RKO (cell line): ENCODE results near the gene GOLGA6L1.
"Not testable (repeated sequence)": the region's sequence is repeated elsewhere in the genome, so short reads cannot be mapped to it uniquely, and the experiment has no call there.

Experiments
- DNase-seq: peaks from one replicate; pipeline ENCODE4 v3.0.0-alpha.2; 2016; ENCODE audit warnings: low spot score

Gene GOLGA6L1

GRCh38 chr15:23136722-23137121 lies at the start of gene GOLGA6L1:
GOLGA6L1 (minus strand) TSS chr15:23136822; CDS start chr15:23136731, 91 bp downstream.
- DNase-seq: not testable (repeated sequence)

GRCh38 chr15:23181201-23181600 lies 44.6 kb upstream of the GOLGA6L1 start:
- DNase-seq: not testable (repeated sequence)

- DNase-seq: not testable (repeated sequence)
These were observed 43.9 kb upstream of the GOLGA6L1 start for GRCh38 chr15:23180547-23180927.

- not testable (repeated sequence) for DNase-seq
These were observed 43.3 kb upstream of the GOLGA6L1 start for GRCh38 chr15:23179768-23180546.

- DNase-seq: not testable (repeated sequence)
These were observed 40.1 kb upstream of the GOLGA6L1 start for GRCh38 chr15:23176683-23177082.

GRCh38 chr15:23175606-23176005 lies 39.0 kb upstream of the GOLGA6L1 start:
- not testable (repeated sequence) for DNase-seq

- DNase-seq: not testable (repeated sequence)
These were observed 38.1 kb upstream of the GOLGA6L1 start for GRCh38 chr15:23174609-23175140.

GRCh38 chr15:23132787-23133186 lies 3.8 kb downstream of the GOLGA6L1 start:
- DNase-seq: not testable (repeated sequence)

GRCh38 chr15:23118208-23118607 lies 18.4 kb downstream of the GOLGA6L1 start:
- DNase-seq: no peak

GRCh38 chr15:23095796-23096195 lies 40.8 kb downstream of the GOLGA6L1 start:
- no peak for DNase-seq

GRCh38 chr15:23083115-23083514 lies 53.5 kb downstream of the GOLGA6L1 start:
- DNase-seq: no peak

GRCh38 chr15:23081996-23082737 lies 54.5 kb downstream of the GOLGA6L1 start:
- not testable (repeated sequence) for DNase-seq

- no peak for DNase-seq
These were observed 55.4 kb downstream of the GOLGA6L1 start for GRCh38 chr15:23081271-23081670.

- DNase-seq: no peak
These were observed 56.9 kb downstream of the GOLGA6L1 start for GRCh38 chr15:23079766-23080165.
